ENCODE data around the gene UBE2K.
A peak's percentile ranks its signal among the peaks of the same experiment; 100 is the strongest.
"Not testable (repeated sequence)": the region's sequence is repeated elsewhere in the genome, so short reads cannot be mapped to it uniquely, and the experiment has no call there.

Gene UBE2K

DNA sequence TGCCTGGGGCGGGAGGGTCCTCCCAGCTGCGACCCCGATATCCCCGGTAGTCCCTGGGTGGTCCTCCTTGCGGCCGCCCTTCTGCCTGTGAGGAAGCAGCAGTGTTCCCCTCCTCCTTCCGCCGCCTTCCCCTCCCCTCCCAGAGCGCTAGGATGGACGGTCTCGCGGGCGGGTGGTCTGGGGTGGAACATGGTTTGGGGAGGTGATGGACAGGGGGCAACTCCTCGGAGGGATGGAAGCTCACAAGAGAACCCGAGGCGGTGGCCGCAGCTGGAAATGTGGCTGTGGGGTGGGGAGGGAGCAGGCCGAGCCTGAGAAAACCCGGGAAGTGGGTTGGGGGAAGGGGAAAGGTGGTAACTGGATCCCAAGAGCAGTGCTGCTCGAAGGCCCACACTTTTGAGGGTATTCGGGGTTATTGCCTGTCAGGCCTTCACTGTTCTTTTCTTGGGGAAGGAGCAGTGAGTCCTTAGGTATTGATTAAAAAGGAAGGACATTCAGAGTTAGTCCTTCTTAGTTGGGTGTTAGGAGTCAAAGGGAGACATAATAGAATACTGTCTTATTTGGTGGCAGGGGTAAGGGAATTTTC, 581 bp downstream of the UBE2K start:
- peak; percentile 47 for DNase-seq

DNA sequence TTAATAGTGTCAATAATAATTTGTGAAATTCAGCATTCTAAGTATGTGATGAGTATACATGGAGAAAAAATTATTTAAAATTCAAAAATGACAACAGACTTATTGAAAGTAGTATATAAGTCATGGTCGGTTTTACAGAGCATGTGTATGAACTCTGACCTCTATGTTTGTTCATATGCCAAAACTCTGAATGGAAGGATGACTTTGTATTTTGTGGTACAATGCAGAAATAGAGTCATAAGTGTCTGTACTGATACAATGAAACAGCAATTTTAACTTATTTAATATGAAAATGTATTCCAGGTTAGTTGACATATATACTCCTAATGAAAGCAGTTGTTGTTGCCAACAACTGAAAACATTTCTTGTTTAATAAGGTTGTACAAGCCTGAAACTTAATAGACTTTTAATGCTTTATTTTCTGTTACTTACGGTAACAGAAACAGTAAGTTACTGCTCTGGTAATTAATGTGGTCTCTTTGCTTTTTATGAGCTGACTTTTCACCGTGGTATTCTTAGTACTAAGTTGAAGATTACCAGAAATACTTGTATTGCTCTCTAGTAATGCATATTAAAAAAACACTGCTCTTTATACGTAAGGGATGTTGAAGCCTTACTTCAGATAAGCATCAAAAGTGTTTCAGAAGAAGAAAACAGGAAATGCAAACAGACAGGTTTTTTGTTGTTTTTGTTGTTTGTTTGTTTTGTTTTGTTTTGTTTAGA, 1.9 kb downstream of the UBE2K start:
- DNase-seq: no peak

DNA sequence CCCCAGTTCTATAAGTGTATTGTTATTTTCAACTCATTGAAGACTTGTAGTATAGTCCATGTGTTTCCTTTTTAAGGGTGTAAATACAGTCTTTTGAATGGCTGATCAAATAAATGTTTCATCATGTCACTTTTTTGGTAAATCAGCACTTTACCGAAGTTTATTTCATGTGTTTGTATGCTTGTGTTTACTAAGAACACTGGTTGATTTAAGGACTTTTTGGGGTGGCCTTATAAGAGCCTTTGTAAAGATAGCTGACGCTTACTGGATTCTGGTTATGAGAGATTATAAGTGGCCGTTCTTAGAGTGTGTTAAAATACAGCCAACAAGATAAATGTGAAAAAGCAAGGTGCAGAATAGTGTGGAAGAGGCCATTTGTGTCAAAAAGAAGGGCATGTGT, 2.6 kb downstream of the UBE2K start:
- no peak for DNase-seq

DNA sequence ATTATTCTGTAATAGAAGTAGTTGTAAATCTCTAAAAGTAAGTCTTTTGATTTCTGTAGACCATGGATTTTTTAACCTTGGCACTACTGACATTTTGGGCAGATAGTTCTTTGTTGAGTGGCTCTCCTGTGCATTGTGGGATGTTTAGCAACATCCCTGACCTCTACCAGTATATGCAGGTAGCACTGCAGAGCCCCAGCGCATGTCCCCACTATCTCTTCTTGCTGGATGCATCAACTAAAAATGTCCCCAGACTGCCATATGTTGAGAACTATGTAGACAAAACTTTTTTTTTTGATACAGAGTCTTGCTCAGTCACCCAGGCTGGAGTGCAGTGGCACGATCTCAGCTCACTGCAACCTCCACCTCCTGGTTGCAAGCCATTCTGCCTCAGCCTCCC, 4.8 kb downstream of the UBE2K start:
- no peak for DNase-seq

DNA sequence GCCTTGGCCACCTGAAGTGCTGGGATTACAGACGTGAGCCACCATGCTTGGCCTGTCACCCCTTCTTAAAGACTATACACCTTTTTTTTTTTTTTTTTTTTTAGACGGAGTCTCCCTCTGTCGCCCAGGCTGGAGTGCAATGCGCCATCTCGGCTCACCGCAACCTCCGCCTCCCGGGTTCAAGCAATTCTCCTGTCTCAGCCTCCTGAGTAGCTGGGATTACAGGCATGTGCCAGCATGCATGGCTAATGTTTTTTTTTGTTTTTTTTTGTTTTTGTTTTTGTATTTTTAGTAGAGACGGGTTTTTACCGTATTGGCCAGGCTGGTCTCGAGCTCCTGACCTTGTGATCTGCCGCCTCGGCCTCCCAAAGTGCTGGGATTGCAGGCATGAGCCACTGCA, 6.9 kb downstream of the UBE2K start:
- DNase-seq: not testable (repeated sequence)

DNA sequence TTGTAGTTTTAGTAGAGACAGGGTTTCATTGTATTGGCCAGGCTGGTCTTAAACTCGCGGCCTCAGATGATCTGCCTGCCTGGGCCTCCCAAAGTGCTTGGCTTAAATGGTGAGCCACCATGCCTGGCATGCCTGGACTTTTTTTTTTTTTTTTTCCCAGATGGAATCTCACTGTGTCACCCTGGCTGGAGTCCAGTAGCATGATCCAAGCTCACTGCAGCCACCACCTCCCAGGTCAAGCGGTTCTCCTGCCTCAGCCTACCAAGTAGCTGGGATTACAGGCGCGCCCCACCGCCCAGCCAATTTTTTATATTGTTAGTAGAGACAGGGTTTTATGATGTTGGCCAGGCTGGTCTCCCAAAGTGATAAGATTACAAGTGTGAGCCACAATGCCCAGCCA, 8.4 kb downstream of the UBE2K start:
- DNase-seq: no peak

DNA sequence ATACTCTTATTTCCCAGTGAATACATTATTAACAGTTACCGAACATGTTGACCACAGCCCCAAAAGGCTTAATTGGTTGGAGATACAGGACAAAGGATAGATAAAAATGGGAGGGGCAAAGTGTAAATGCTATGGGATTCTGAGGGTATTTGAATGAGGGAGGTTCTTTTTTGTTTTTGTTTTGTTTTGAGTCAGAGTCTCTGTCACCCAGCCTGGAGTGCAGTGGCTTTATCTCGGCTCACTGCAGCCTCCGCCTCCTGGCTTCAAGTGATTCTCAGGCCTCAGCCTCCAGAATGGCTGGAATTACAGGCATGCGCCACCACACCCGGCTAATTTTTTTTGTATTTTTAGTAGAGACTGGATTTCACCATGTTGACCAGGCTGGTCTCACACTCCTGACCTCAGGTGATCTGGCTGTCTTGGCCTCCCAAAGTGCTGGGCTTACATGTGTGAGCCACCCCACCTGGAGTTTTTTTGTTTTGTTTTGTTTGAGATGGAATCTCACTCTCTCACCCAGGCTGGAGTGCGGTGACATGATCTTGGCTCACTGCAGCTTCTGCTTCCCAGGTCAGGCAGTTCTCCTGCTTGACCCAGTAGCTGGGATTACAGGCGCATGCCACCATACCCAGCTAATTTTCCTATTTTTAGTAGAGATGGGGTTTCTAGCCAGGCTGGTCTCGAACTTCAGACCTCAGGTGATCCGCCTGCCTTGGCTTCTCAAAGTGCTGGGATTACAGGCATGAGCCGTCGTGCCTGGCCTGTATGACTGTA, 9.0 kb downstream of the UBE2K start:
- DNase-seq: no peak

DNA sequence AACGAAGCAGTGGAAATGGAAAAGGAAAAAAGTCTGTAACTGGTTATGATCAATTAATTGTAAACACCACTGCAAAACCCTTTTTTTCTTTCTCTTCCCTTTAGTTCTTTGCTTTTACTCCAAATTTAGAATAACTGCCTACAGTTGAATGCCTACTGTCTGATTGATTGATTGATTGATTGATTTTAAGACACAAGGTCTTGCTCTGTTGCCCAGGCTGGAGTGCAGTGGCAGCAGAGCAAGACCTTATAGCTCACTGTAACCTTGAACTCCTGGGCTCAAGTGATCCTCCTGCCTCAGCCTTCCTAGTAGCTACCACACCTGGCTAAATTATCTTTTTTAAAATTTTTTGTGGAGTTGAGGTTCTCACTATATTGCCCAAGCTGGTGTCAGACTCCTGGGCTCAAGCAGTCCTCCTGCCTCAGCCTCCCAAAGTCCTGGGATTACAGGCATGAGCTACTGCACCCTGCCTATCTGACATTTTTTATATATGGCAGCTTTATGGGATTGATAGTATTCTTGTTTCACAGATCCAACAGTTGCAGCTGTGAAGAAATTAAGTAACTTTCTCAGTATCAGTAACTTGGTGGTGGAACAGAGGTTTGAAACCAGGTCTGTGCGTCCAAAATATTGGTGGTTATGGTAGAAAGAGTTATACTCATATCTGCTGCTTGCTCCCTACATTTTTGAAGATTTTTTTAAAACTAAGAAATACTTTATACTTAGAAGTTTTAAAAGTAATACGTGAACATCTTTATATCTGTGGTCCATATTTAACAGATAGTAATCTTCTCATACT, 12.4 kb downstream of the UBE2K start:
- no peak for DNase-seq

DNA sequence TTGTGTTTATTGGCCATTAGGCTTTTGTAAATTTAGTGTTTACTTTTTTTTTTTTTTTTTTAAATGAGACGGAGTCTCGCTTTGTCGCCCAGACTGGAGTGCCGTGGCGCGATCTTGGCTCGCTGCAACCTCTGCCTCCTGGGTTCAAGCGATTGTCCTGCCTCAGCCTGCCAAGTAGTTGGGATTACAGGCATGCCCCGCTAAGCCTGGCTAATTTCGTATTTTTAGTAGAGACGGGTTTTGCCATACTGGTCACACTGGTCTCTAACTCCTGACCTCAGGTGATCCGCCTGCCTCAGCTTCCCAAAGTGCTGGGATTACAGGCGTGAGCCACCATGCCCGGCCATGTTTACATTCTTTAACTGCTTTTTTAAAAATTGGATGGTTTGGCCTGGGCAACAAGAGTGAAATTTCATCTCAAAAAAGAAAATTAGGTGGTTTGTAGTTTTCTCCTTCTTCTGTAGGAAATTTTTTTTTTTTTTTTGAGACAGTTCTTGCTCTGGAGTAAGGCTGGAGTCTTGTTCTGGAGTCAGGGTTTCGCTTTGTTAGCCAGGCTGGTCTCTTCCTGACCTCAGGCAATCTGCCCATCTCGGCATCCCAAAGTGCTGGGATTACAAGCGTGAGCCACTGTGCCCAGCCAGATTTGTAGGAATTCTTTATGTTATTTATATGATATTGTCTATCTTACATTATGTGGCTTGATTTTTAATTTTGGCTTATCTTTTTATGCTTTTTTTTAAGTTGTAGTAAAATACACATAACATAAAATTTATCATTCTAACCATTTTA, 15.1 kb downstream of the UBE2K start:
- DNase-seq: no peak

DNA sequence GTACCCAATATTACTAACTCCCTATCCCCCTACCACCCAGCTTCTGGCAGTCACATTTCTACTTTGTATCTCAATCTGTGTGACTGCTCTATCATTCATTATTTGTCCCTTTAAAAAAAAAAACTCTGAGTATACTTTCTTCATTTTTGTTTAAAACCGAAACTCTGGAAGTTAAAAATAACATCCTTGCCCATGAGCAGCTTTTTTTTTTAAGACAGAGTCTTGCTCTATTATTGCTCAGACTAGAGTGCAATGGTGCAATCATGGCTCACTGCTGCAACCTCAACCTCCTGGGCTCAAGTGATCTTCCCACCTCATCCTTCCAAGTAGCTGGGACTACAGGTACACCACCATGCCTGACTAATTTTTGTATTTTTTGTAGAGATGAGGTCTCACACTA, 15.8 kb downstream of the UBE2K start:
- no peak for DNase-seq

DNA sequence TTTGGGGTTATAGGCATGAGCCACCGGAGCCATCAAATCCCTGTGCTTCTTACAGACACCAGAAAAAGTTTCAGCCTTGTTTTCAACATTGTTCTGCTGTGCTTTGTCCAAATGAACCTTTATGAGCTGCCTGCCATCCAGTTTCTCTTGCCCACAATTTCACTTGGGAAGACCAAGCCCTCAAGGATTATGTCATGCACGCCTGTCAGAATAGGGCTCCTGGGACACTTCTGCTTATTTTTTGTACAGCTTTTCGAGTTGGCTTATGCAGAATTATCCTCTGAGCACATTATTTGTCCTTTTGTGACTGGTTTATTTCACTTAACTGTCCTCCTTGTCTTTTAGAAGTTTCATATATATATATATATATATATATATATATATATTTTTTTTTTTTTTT, 16.2 kb downstream of the UBE2K start:
- DNase-seq: no peak

DNA sequence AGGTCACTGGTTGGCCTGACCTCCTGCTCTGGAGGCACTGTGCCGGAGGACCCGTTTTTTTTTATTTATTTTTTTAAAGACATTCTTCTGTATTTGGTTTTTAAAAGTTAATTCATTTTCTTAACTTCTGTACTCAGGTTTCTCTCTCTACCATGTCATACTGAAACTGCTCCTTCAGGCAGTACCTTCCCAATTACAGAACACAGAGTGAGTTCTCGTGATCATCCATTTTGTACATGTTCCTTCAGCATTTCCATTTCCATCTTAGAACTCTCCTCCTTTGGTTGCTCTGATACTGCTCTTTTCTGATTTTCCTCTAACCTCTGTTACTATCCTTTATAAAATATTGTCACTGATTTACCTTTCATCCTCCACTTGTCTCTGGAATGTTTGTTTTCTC, 17.9 kb downstream of the UBE2K start:
- DNase-seq: no peak

DNA sequence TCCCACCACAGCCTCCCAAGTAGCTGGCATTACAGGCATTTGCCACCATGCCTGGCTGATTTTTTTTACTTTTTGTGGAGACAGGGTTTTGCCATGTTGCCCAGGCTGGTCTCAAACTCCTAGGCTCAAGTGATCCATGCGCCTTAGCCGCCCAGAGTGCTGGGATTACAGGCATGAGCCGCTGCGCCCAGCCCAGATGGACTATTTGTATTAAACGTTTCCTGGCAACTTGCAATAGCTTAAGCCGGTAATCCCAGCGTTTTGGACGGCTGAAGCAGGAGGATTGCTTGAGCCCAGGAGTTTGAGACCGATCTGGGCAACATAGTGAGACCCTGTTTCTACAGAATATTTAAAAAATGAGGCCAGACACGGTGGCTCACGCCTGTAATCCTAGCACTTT, 18.4 kb downstream of the UBE2K start:
- DNase-seq: no peak

DNA sequence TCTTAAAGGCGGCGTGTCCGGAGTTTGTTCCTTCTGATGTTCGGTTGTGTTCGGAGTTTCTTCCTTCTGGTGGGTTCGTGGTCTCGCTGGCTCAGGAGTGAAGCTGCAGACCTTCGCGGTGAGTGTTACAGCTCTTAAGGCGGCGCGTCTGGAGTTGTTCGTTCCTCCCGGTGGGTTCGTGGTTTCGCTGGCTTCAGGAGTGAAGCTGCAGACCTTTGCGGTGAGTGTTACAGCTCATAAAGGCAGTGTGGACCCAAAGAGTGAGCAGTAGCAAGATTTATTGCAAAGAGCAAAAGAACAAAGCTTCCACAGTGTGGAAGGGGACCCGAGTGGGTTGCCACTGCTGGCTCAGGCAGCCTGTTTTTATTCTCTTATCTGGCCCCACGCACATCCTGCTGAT, 19.8 kb downstream of the UBE2K start:
- DNase-seq: not testable (repeated sequence)

DNA sequence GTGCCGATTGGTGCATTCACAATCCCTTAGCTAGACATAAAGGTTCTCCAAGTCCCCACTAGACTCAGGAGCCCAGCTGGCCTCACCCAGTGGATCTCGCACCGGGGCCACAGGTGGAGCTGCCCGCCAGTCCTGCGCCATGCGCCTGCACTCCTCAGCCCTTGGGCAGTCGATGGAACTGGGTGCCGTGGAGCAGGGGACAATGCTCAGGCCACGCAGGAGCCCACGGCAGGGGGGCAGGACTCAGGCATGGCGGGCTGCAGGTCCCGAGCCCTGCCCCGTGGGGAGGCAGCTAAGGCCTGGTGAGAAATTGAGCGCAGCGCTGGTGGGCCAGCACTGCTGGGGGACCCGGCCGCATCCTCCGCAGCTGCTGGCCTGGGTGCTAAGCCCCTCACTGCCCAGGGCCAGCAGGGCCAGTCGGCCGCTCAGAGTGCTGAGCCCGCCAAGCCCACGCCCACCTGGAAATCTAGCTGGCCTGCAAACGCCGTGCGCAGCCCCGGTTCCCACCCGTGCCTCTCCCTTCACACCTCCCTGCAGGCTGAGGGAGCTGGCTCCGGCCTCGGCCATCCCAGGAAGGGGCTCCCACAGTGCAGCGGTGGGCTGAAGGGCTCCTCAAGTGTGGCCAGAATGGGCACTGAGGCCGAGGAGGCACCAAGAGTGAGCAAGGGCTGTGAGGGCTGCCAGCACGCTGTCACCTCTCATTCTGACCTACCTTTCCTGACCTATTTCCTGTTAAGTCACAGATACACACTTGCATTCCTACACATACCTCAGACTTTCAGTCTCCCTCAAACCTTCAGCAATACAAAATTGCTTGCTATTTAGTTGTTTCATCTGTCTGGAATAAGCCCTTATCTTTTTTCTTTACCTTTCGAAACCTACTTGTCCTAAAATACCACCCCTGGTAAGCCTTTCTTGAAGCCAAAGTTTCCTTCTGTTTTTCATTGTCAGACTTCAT, 20.7 kb downstream of the UBE2K start:
- no peak for DNase-seq

DNA sequence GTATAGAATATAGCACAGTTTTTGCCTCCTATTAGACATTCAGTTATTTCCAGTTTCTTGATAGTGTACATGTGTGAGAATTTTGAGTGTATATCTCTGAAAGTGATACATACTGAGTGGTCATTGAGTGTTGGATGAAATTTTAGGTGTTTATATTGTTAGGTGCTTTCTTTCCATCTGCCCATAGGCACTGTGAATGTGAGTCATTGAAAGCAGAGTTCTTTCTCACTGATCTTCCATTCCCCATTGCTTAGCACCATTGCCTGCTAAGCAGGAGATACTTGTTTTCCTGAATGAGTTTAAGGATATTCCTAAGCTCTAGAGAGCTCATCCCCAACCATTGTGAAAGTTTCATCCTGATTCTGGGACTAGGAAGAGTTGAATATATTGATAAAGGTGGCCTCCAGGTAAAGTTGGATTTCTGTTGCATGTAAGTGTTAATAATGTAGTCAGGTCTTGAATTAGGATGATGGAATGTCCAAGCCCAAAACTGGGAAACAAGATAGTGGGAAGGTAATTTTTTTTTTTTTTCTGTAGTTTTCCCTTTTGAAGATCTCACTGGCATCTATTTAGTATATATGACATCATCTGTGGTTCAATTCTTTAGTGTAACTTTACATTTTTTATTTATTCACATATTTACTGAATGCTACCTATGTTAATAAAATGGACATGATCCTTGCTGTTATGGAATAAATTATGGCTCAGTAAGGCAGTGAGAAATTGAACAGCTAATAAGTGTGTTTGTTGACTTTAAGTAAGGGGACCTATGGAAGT, 22.1 kb downstream of the UBE2K start:
- DNase-seq: no peak

DNA sequence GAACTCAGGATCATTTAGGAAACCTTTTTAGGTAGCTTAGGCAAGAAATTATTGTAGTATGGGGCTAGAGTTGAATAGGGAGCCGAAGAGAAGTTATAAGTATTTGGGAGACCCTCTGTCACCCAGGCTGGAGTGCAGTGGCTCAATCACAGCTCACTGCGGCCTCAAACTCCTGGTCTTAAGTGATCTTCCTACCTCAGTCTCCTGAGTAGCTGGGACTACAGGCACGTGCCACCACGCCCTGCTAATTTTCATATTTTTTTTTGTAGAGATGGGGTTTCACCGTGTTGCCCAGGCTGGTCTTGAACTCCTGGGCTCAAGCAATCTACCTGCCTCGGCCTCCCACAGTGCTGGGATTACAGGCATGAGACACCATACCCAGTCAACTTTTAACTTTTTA, 23.3 kb downstream of the UBE2K start:
- not testable (repeated sequence) for DNase-seq

DNA sequence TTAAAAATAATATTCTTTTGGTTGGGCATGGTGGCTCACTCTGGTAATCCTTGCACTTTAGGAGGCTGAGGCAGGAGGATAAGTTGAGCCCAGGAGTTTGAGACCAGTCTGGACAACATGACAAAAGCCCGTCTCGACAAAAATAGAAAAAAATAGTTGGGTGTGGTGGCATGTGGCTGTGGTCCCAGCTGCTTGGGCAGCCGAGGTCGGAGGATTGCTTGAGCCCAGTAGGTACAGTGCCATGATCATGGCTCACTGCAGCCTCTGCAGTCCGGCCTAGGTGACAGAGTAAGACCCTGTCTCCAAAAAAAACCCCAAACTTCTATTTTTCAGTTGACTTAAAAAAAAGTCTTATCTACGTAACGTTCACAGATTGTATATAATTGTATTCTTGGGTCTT, 23.9 kb downstream of the UBE2K start:
- no peak for DNase-seq

DNA sequence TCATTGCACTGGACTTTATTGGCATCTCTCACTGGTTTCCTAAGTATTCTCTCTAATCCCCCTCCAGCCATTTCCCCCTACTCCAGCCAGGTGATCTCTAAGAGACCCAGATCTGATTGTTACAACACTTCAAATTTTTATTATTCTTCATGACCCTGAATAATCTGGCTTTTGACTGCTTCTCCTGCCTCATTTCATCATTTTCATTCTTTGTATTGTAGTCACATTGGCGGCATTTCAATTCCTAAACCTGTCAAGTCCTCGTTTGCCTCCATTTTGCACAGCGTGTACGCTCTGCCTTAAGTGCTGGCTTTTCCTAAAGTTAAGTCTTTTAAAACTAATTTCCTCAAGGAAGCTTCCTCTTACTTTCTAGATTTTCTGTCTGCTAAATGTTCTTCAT, 31.6 kb downstream of the UBE2K start:
- no peak for DNase-seq

DNA sequence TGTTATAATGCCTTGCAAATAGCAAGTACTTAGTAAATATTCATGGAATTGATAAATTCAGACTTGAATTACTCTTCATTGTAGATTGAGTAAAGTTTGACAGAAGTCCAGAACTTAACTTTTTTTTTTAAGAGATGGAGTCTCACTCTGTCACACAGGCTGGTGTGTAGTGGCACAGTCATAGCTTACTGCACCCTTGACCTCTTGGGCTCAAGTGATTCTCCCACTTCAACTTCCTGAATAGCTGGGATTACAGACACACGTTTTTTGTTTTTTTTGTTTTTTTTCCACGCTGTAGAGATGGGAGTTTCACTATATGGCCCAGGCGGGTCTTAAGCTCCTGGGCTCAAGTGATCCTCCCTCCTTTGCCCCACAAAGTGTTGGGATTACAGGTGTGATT, 32.1 kb downstream of the UBE2K start:
- no peak for DNase-seq

DNA sequence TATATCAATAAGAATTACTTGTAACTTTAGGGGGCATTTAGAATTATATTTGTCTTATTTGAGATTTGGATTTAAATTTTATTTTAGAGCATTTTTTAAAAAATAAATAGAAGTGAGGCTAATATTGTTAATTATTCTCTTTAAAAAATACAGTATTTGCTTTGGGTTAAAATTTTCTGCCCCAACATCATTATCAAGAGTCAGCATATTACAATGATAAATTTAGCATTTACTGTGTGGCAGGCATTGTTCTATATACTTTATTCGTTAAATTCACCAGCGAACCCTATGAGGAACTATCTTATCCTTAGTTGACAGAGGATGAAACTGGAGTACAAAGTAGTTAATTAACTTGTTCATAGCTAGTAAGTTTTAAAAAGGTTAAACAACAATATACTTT, 34.0 kb downstream of the UBE2K start:
- no peak for DNase-seq
